Measurements from ENCODE around the gene WNK1. TPM values are rescaled to one million over a fixed set of nuclear protein-coding genes. Genes with fewer than 3 reads are reported as not detected.

The WNK1 gene
- total RNA-seq, 1 experiment from 2014 or later: 117 TPM

- H3K4me1 ChIP-seq (ENCODE audit: insufficient read depth, low read length): no peaks in the 10 kb centered on the region
- H3K9me3 ChIP-seq (ENCODE audit: control insufficient read depth, low read depth, low read length): no peaks in the 10 kb centered on the region
- DNase-seq: no peak
- Mint-ChIP-seq H3K4me1 (no peaks in the 10 kb centered on the region), H3K36me3 (ENCODE audit: insufficient read depth in 1 of 3, low read depth in 3 of 3) (peaks cover 11 to 58% (median 53%) of the 10 kb centered on the region in 3 experiments; a peak in 5 of 7 replicates), H3K27me3 (ENCODE audit: low read depth) (no peaks in the 10 kb centered on the region), H3K27ac (no peak overlapping the region), H3K9me3 (no peaks in the 10 kb centered on the region), H3K4me3 (no peak overlapping the region)
- no peak overlapping the region for H2BK12ac ChIP-seq (ENCODE audit: insufficient read length, low read depth, low read length)
- H2AFZ ChIP-seq (ENCODE audit: low read length): no peak overlapping the region
- no peak overlapping the region for H3K4me2 ChIP-seq (ENCODE audit: insufficient read depth, insufficient read length, low read length)
- H4K5ac ChIP-seq (ENCODE audit: insufficient read length, low read depth, low read length): no peak overlapping the region
- H3K23me2 ChIP-seq (ENCODE audit: insufficient read length, low read depth, low read length, poor library complexity, severe bottlenecking): no peaks in the 10 kb centered on the region
- no peak overlapping the region for H3K27ac ChIP-seq (ENCODE audit: insufficient read length, low read depth, low read length)
- no peak overlapping the region for H3K18ac ChIP-seq (ENCODE audit: insufficient read length, low read depth, low read length)
- H4K8ac ChIP-seq (replicated peaks; ENCODE audit: insufficient read length, low read depth, low read length): no peak overlapping the region
- H3K27me3 ChIP-seq (ENCODE audit: insufficient read depth, low read length): no peaks in the 10 kb centered on the region
- H4K91ac ChIP-seq (ENCODE audit: insufficient read length, low read depth, low read length): no peak overlapping the region
- TF ChIP-seq CTCF (conservative IDR thresholded peaks at IDR 0.05): no peak
- H2BK5ac ChIP-seq (ENCODE audit: insufficient read length, low read length): no peak overlapping the region
- H3K79me2 ChIP-seq (ENCODE audit: insufficient read depth, low read length): no peaks in the 10 kb centered on the region
- H3K79me1 ChIP-seq (ENCODE audit: insufficient read depth, low read depth, low read length, poor library complexity, severe bottlenecking): no peaks in the 10 kb centered on the region
- no peak overlapping the region for H2BK20ac ChIP-seq (ENCODE audit: low read depth, low read length, poor library complexity, severe bottlenecking)
- no peak overlapping the region for H3K4ac ChIP-seq (ENCODE audit: low read depth, low read length)
- no peak overlapping the region for H3K9ac ChIP-seq (ENCODE audit: extremely low read depth, insufficient read length, low read length)
- no CpG with 5 or more reads among the region's 4 CpGs for WGBS (ENCODE audit: extremely low coverage, insufficient read length, low lambda C conversion rate)
- H3T11ph ChIP-seq (ENCODE audit: low read length): no peak overlapping the region
- no peak overlapping the region for H3K14ac ChIP-seq (ENCODE audit: insufficient read depth, low read length)
- H2AK5ac ChIP-seq (ENCODE audit: insufficient read length, low read length): no peak overlapping the region
- H3K56ac ChIP-seq (ENCODE audit: insufficient read length, low read depth, low read length): no peak overlapping the region
- no peak overlapping the region for H2BK120ac ChIP-seq (ENCODE audit: low read depth, low read length, poor library complexity, severe bottlenecking)
- no peak overlapping the region for H2BK15ac ChIP-seq (ENCODE audit: low read depth, low read length)
- no peaks in the 10 kb centered on the region for H4K20me1 ChIP-seq (ENCODE audit: control insufficient read depth, insufficient read depth, insufficient read length)
- H3K23ac ChIP-seq (ENCODE audit: insufficient read length, low read depth, low read length): no peak overlapping the region
These were observed 110.0 kb downstream of the WNK1 start for GRCh38 chr12:862303-862911.

All from H9 (cell line).